PC-3 (cell line): ENCODE data around the gene HSD17B12. TPM values are rescaled to one million over a fixed set of nuclear protein-coding genes. Genes with fewer than 3 reads are reported as not detected.

ENCODE experiments used
- ATAC-seq: fragments of 200-7000 bp; cut with Tn5 transposase; 2 replicates; pipeline ENCODE4 v1.9.1; 2020; ENCODE audit warnings: mild to moderate bottlenecking, moderate library complexity
- BruUV-seq: library from RNA; stranded (reverse); fragments of 400-500 nt; replicated peaks from 2 replicates; lab custom pipeline; 2021; lab: Mats Ljungman, UMichigan
- CTCF ChIA-PET: fragments of 300-600 bp; sonication (Branson Sonifier 250); formaldehyde crosslinking; loops from one replicate; lab custom pipeline; 2022; ENCODE audit warnings: antibody characterized with exemption; lab: Charles Lee
- POLR2A ChIA-PET: fragments of 300-600 bp; sonication (Branson Sonifier 250); formaldehyde crosslinking; loops from one replicate; lab custom pipeline; 2022; ENCODE audit warnings: antibody characterized with exemption; ENCODE audit not compliant: unreplicated experiment; lab: Charles Lee
- DNase-seq: peaks from one replicate; pipeline ENCODE4 v3.0.0-alpha.2; 2015
- H2AFZ ChIP-seq: fragments of 300-600 bp; sonication (generic); 2 replicates; pipeline ENCODE4 v1.6.0; 2016; ENCODE audit warnings: antibody characterized with exemption, low read length
- H3F3A ChIP-seq: fragments of 300-600 bp; sonication (generic); one replicate; pipeline ENCODE4 v1.6.0; 2017; ENCODE audit warnings: antibody characterized with exemption, low read length, control low read depth, mild to moderate bottlenecking; ENCODE audit not compliant: unreplicated experiment
- H3K27ac ChIP-seq: fragments of 300-600 bp; sonication (generic); 2 replicates; pipeline ENCODE4 v1.5.1; 2016; ENCODE audit warnings: mild to moderate bottlenecking, low read length
- H3K27me3 ChIP-seq: fragments of 300-600 bp; sonication (generic); 2 replicates; pipeline ENCODE4 v1.6.1; 2016; ENCODE audit warnings: low read length, mixed read lengths
- H3K36me3 ChIP-seq: fragments of 300-600 bp; sonication (generic); 2 replicates; pipeline ENCODE4 v1.6.1; 2016; ENCODE audit warnings: low read depth, mixed run types, low read length, mixed read lengths
- H3K4me1 ChIP-seq: fragments of 300-600 bp; sonication (generic); 2 replicates; pipeline ENCODE4 v1.5.1; 2016; ENCODE audit warnings: low read length; ENCODE audit not compliant: insufficient read depth
- H3K4me2 ChIP-seq: fragments of 300-600 bp; sonication (generic); 2 replicates; pipeline ENCODE4 v1.6.0; 2016; ENCODE audit warnings: low read length
- H3K4me3 ChIP-seq: fragments of 300-600 bp; sonication (generic); 2 replicates; pipeline ENCODE4 v1.5.1; 2016; ENCODE audit warnings: mild to moderate bottlenecking, low read length, mixed read lengths
- H3K79me2 ChIP-seq: fragments of 300-600 bp; sonication (generic); 2 replicates; pipeline ENCODE4 v1.6.1; 2017; ENCODE audit warnings: low read length, mixed read lengths
- H3K9ac ChIP-seq: fragments of 300-600 bp; sonication (generic); 2 replicates; pipeline ENCODE4 v1.6.0; 2016; ENCODE audit warnings: mild to moderate bottlenecking, low read length
- H3K9me2 ChIP-seq: fragments of 300-600 bp; sonication (generic); replicated peaks from 2 replicates; pipeline ENCODE4 v1.6.1; 2016; ENCODE audit warnings: mixed run types, low read length, mixed read lengths
- H3K9me3 ChIP-seq: fragments of 300-600 bp; sonication (generic); 2 replicates; pipeline ENCODE4 v1.6.1; 2016; ENCODE audit warnings: low read length, mixed read lengths
- H4K20me1 ChIP-seq: fragments of 300-600 bp; sonication (generic); 2 replicates; pipeline ENCODE4 v1.6.1; 2016; ENCODE audit warnings: low read length, mixed read lengths
- EZH2 ChIP-seq: fragments of 300-600 bp; sonication (generic); IDR thresholded peaks from one replicate; pipeline ENCODE4 v1.6.1; 2017; ENCODE audit warnings: antibody characterized with exemption, mild to moderate bottlenecking, low read length; ENCODE audit not compliant: unreplicated experiment
- EZH2phosphoT487 ChIP-seq: fragments of 300-600 bp; sonication (generic); IDR thresholded peaks from 2 replicates; pipeline ENCODE4 v1.6.1; 2018; ENCODE audit warnings: mild to moderate bottlenecking, antibody characterized with exemption, low read length, borderline replicate concordance
- intact Hi-C: fragments of 100-400 bp; cut with micrococcal nuclease; formaldehyde crosslinking; loops from 2 replicates; pipeline ENCODE4 v1.9.0; 2023
- total RNA-seq: library from RNA; depleted of rRNA; stranded (reverse); fragments of >200 nt; gene quantifications from 2 replicates; pipeline ENCODE4 v1.2.3, GENCODE V29; 2014
- TF ChIP-seq, protein P1 (sequence below): fragments of 300-600 bp; sonication (generic); conservative IDR thresholded peaks from 2 replicates; pipeline ENCODE4 v1.5.1; 2017; ENCODE audit warnings: antibody characterized with exemption, low read depth, mild to moderate bottlenecking, low read length

The HSD17B12 gene
- total RNA-seq, 1 experiment from 2014 or later: 77.6 TPM

GRCh38 chr11:43638717-43639116, 41.8 kb upstream of the HSD17B12 start:
- Histone ChIP-seq H3K79me2 (no peaks in the 10 kb centered on the region), H3K27me3 (peaks cover 69% of the 10 kb centered on the region), H3K27ac (no peak overlapping the region), H2AFZ (no peak overlapping the region), H3K9me3 (no peaks in the 10 kb centered on the region), H3K9ac (no peak overlapping the region), H3K4me2 (no peak overlapping the region), H3F3A (no peaks in the 10 kb centered on the region), H3K36me3 (no peaks in the 10 kb centered on the region), H4K20me1 (no peaks in the 10 kb centered on the region), H3K4me3 (no peak overlapping the region), H3K4me1 (no peaks in the 10 kb centered on the region), H3K9me2 (no peaks in the 10 kb centered on the region)
- TF ChIP-seq, protein P1, sequence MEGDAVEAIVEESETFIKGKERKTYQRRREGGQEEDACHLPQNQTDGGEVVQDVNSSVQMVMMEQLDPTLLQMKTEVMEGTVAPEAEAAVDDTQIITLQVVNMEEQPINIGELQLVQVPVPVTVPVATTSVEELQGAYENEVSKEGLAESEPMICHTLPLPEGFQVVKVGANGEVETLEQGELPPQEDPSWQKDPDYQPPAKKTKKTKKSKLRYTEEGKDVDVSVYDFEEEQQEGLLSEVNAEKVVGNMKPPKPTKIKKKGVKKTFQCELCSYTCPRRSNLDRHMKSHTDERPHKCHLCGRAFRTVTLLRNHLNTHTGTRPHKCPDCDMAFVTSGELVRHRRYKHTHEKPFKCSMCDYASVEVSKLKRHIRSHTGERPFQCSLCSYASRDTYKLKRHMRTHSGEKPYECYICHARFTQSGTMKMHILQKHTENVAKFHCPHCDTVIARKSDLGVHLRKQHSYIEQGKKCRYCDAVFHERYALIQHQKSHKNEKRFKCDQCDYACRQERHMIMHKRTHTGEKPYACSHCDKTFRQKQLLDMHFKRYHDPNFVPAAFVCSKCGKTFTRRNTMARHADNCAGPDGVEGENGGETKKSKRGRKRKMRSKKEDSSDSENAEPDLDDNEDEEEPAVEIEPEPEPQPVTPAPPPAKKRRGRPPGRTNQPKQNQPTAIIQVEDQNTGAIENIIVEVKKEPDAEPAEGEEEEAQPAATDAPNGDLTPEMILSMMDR: no peak
- TF ChIP-seq EZH2phosphoT487 (no peak), EZH2 (no peak)
- no TSS peak for BruUV-seq
- no peak for ATAC-seq
- CTCF ChIA-PET: no interaction called here
- no peak for DNase-seq
- POLR2A ChIA-PET: no interaction called here
- intact Hi-C loops: no loop called here

DNA sequence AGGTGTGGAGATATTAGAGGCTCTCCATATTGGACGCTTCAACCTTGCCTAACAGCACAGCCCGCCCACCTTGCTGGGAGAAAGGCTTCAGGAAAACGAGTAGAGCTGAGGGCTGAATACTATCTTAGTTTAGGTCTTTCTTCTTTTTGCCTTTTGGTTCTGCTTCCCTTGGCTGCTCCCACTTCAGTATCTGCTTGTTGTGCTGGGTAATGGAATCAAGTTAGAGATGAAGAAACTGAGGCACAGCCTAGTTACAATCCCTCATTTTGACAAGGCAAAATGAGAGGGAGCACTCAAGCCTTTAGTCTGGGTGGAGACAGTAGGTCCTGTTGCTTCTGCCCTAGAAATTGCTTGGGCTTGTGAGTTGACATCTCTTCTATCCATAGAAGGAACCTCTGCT, 41.3 kb upstream of the HSD17B12 start:
- H3K4me1 ChIP-seq: no peaks in the 10 kb centered on the region
- no peaks in the 10 kb centered on the region for H4K20me1 ChIP-seq
- ATAC-seq (no peak), DNase-seq (no peak)
- H3K4me3 ChIP-seq: no peak overlapping the region
- no peaks in the 10 kb centered on the region for H3F3A ChIP-seq
- ChIA-PET POLR2A (no interaction called here), CTCF (no interaction called here)
- H2AFZ ChIP-seq: no peak overlapping the region
- peaks cover 69% of the 10 kb centered on the region for H3K27me3 ChIP-seq
- no peak overlapping the region for H3K4me2 ChIP-seq
- H3K9ac ChIP-seq: no peak overlapping the region
- intact Hi-C loops: no loop called here
- H3K36me3 ChIP-seq: no peaks in the 10 kb centered on the region
- no peak overlapping the region for H3K27ac ChIP-seq
- no peaks in the 10 kb centered on the region for H3K9me2 ChIP-seq
- BruUV-seq: no TSS peak
- TF ChIP-seq EZH2phosphoT487 (no peak), EZH2 (no peak)
- TF ChIP-seq, protein P1: no peak
- peaks cover 2% of the 10 kb centered on the region; the same call in 1 of the 2 replicates for H3K79me2 ChIP-seq
- H3K9me3 ChIP-seq: no peaks in the 10 kb centered on the region

- no peak overlapping the region for H3K27ac ChIP-seq
- no TSS peak for BruUV-seq
- H3K9me2 ChIP-seq: no peaks in the 10 kb centered on the region
- H3K36me3 ChIP-seq: no peaks in the 10 kb centered on the region
- peaks cover 62% of the 10 kb centered on the region for H3K27me3 ChIP-seq
- H3K4me1 ChIP-seq: peaks cover 2% of the 10 kb centered on the region
- POLR2A ChIA-PET: no interaction called here
- H2AFZ ChIP-seq: no peak overlapping the region
- DNase-seq: no peak
- no peaks in the 10 kb centered on the region for H3K9me3 ChIP-seq
- ATAC-seq: no peak
- intact Hi-C loops: loop anchor here (5.0 kb wide), 2 partner anchors 172 to 212 kb away; no protein-coding TSS in a partner anchor
- H3K4me2 ChIP-seq: no peak overlapping the region
- H3K79me2 ChIP-seq: peaks cover 8% of the 10 kb centered on the region
- H3K4me3 ChIP-seq: no peak overlapping the region
- no peaks in the 10 kb centered on the region for H3F3A ChIP-seq
- CTCF ChIA-PET: no interaction called here
- TF ChIP-seq EZH2phosphoT487: no peak
- no peak for TF ChIP-seq EZH2
- TF ChIP-seq, protein P1: no peak
- H4K20me1 ChIP-seq: no peaks in the 10 kb centered on the region
- no peak overlapping the region for H3K9ac ChIP-seq
These were observed 40.6 kb upstream of the HSD17B12 start for GRCh38 chr11:43639920-43640319.
